GM23248 (cell line): ENCODE results near the gene GDI1.

Experiments used
- EZH2 ChIP-seq: fragments of 200-600 bp; sonication (generic); IDR thresholded peaks from 2 replicates; pipeline ENCODE4 v1.6.1; 2018; ENCODE audit warnings: antibody characterized with exemption, mild to moderate bottlenecking; ENCODE audit not compliant: insufficient read depth, poor library complexity, severe bottlenecking
- EZH2phosphoT487 ChIP-seq: fragments of 200-600 bp; sonication (generic); IDR thresholded peaks from 2 replicates; pipeline ENCODE4 v1.6.1; 2018; ENCODE audit warnings: antibody characterized with exemption, moderate library complexity, mild to moderate bottlenecking, low read depth; ENCODE audit not compliant: insufficient read depth

GRCh38 chrX:154441564-154441963, 4.6 kb downstream of the GDI1 start:
- TF ChIP-seq EZH2phosphoT487: no peak
- TF ChIP-seq EZH2: no peak
